DMS114 treated with DMSO at 0.1 percent for 48 hours (cell line): ENCODE measurements around the gene FGF19.

Experiments used
- DNase-seq: peaks from one replicate; lab custom pipeline; 2025; ENCODE audit not compliant: unreplicated experiment; lab: John Stamatoyannopoulos, UW

Gene FGF19

DNA sequence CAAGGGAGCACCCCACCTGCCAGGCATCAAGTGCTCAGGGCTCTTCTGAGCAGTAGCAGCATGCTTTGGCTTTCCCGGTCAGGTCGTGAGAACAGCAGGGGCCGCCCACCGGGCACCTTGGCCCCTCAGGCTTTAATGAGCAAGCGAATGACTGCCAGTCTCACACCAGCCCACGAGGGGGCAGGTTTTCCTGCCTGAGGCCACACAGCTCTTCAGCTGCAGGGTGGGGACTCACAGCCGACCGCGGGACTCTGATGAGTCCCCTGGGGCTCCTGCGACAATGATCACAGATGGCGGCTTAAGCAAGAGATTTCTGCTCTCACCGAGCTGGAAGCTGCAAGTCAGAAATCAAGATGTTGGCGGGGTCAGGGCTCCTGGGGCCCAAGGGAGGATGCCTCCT is 14.3 kb upstream of the FGF19 start:
- DNase-seq = peak; percentile 70

- DNase-seq = no peak
Observed at GRCh38 chr11:69716891-69717747, 13.3 kb upstream of the FGF19 start.

DNA sequence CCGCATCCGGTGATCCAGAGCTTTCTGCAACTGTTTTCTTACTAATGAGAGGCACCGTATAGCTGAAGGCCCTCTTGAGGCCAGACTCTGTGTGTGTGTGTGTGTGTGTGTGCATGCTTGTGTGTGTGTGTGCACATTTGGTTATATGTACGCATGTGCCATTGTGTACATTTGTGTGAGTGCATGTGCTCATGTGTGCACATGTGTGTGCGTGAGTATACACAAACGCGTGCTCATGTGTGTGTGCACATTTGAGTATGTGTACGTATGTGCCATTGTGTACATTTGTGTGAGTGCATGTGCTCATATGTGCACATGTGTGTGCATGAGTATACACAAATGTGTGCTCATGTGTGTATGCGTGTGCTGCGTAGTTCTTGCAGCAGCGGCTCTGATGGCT is 12.3 kb upstream of the FGF19 start:
- DNase-seq = no peak

- no peak for DNase-seq
Observed at GRCh38 chr11:69715446-69715845, 11.6 kb upstream of the FGF19 start.

GRCh38 chr11:69711822-69712801 is 8.3 kb upstream of the FGF19 start:
- no peak for DNase-seq

GRCh38 chr11:69708736-69709401 is 5.0 kb upstream of the FGF19 start:
- DNase-seq = no peak

GRCh38 chr11:69707176-69707575 is 3.4 kb upstream of the FGF19 start:
- DNase-seq = no peak

DNA sequence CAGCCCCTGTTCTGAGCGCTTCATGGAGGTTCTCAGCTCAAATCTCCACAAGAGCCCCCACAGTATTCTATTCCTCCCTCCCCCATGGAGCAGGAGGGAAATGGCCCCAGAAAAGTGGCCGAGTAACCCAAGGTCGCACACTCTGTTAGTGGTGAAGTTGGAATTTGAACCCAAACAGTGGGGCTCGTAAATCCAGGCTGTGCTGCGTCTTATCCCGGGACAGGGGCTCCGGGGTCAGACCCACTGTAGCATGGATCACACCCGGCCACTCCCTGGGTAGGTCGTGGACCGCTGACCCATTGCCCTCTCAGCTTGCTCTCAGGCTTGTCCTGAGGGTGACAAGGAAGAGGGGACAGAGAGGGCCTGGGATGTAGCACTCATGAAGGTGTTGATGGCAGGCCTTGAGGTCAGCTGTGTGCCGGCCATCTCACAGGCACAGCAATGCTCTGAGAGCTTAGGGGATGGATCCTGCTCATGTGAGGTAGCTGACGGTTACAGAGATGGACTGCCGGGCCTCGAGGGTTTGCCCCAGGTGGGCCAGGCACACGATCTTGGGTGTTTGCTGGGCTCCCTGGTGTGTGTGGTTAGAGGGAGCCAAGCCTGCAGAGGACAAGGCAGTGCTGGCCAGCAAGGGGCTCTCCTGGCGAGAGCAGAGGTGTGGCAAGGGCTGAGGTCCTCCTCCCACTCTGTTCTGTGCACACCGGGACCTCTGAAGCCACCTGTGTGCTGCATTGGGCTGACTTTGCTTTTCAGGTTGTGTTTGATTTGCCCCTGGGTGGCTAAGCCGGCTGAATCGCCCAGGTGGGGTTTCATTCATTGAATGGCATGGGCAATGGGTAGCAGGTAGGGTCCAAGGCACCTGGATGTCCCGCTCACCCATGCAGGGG is 2.3 kb upstream of the FGF19 start:
- no peak for DNase-seq

- no peak for DNase-seq
Observed at GRCh38 chr11:69705351-69705811, 1.6 kb upstream of the FGF19 start.

GRCh38 chr11:69704508-69705253 is 859 bp upstream of the FGF19 start:
- DNase-seq = peak; percentile 94

DNA sequence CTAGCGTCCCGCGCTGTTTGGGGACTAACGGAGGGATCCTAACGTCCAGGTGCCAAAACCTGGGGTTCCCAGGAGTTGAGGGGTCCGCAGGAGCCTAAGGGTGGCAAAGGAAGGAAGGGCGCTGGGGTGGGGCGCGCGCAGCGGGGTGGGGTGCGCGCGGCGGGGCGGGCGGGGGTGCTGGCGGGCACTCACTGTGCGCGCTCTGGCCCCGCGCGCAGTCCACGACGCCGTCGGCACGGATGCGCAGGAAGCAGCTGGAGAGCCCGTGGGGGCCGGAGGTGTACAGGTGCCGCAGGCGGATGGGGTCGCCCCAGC is 412 bp downstream of the FGF19 start:
- DNase-seq = no peak

DNA sequence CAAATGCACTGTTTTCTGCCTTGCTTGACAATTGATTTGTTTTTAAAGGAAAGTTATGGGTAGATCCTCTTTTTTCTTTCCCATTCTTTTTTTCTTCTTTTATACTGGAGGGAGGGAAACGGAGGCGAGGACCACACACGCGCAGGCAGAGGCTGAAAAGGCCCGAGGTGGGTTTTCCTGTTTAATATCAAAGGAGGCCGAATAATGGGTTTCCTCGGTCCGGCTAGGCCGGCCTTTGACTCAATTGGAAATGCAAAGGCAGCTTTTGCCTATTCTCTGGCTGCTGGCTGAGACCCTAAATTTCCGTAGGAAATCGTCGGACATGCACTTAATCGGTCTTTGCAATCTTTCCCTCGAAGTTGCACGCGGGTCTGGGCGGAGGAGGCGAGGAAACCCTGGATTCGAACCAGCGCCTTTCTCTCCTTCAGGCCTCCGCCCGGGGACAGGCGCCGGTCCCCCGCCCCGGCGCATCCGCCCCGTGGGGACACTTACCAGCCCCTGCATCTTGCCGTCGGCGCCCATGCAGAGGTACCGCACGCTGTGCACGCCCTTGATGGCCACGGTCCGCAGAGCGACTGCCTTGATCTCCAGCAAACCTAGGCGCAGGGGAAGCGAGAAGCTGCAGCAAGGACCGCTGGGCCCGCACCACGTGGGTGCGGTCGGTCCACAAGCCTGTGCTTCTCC is 911 bp downstream of the FGF19 start:
- DNase-seq = no peak

- DNase-seq = no peak
Observed at GRCh38 chr11:69702239-69702691, 1.6 kb downstream of the FGF19 start.

- DNase-seq = no peak
Observed at GRCh38 chr11:69700278-69701140, 3.3 kb downstream of the FGF19 start.

GRCh38 chr11:69699213-69699612 is 4.6 kb downstream of the FGF19 start:
- no peak for DNase-seq

DNA sequence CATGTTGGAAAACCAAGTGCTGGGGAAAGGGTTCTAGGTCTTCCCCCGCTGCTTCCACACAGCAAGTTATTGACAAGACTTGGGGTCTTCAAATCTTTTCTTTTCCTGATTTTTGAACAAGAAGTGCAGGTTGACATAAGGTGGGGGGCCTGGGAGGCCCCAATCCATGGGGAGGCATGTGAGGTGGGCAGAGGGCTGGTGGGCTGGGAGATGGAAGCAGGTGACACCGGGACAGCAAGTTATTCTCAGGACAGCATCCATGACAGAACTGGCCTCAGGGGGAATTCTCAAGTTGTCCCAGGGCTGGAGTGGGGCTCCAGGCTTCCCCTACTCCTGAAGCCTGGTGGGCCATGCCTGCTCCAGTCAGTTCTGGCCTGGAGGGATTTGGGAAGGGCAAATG is 5.5 kb downstream of the FGF19 start:
- no peak for DNase-seq

DNA sequence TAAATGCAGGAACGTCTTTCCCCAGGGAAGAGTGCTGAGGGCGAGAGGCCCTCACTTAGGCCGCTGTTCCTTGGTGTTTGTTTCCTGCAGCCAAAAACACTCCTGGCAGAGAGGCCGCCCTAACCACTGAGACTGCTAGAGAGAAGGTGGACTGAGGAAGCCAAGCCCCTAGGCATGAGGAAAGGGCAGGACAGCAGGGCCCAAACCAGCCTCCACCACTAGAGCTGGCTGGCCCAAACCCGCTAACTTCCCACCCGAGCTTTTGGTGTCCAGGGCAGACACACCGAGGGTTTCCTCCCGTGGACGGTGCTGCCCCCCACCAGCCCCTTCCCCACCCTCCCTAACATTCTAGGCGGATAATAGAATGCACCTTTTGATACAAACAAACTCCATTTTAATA is 6.0 kb downstream of the FGF19 start:
- DNase-seq = no peak

DNA sequence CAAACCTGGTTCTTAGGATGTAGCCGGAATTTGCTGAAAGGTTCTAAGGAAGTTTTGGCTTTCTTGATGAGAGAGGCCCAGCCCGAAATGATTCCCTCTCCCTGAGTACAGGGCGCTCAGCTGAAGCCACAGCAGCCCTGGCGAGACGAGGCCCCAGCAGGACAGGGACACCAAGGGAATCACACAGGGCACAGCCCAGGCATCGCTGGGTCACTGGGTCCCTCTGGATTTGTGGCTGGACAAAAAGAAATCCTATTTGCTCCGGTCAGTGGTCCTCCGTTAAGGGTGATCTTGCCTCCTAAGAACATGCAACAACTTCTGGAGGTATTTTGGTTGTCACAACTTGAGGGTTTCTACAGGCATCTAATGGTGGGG is 6.4 kb downstream of the FGF19 start:
- no peak for DNase-seq
